DND-41 (cell line): ENCODE data around the gene PRKCA.

ENCODE experiments used
- ATAC-seq: fragments of 200-7000 bp; cut with Tn5 transposase; 3 replicates; pipeline ENCODE4 v1.9.1; 2021; ENCODE audit warnings: low read depth; ENCODE audit not compliant: insufficient read depth
- DNase-seq: peaks from one replicate; pipeline ENCODE4 v3.0.0-alpha.2; 2020
- H2AFZ ChIP-seq: 2 replicates; pipeline ENCODE4 v1.6.0; 2012; ENCODE audit warnings: low read depth, low read length
- H3K27ac ChIP-seq: 2 replicates; pipeline ENCODE4 v1.5.1; 2012; ENCODE audit warnings: low read length, inconsistent platforms
- H3K27me3 ChIP-seq: fragments of 200-600 bp; sonication (generic); 2 replicates; pipeline ENCODE4 v1.6.0; 2012; ENCODE audit warnings: low read length, mild to moderate bottlenecking, inconsistent platforms; ENCODE audit not compliant: insufficient read depth, poor library complexity
- H3K36me3 ChIP-seq: 2 replicates; pipeline ENCODE4 v1.5.1; 2012; ENCODE audit warnings: low read length, inconsistent platforms; ENCODE audit not compliant: insufficient read depth
- H3K4me1 ChIP-seq: 2 replicates; pipeline ENCODE4 v1.5.1; 2012; ENCODE audit warnings: mild to moderate bottlenecking, low read length; ENCODE audit not compliant: insufficient read depth
- H3K4me2 ChIP-seq: 2 replicates; pipeline ENCODE4 v1.6.0; 2012; ENCODE audit warnings: mild to moderate bottlenecking, moderate library complexity, low read length, inconsistent platforms; ENCODE audit not compliant: insufficient read depth
- H3K4me3 ChIP-seq, 2 experiments: fragments of 200-600 bp in 1 of 2; shearing (Covaris generic) in 1 of 2; 2 replicates each; pipeline ENCODE4 v1.5.1; 2012 to 2016; ENCODE audit warnings: inconsistent platforms in 2 of 2, low read length in 2 of 2, mild to moderate bottlenecking in 2 of 2, low read depth in 1 of 2, moderate library complexity in 1 of 2
- H3K79me2 ChIP-seq: 2 replicates; pipeline ENCODE4 v1.6.0; 2012; ENCODE audit warnings: low read length, inconsistent platforms; ENCODE audit not compliant: insufficient read depth
- H3K9ac ChIP-seq: 2 replicates; pipeline ENCODE4 v1.6.0; 2012; ENCODE audit warnings: low read depth, mild to moderate bottlenecking, inconsistent platforms, low read length, moderate library complexity
- H3K9me3 ChIP-seq: 2 replicates; pipeline ENCODE4 v1.5.1; 2012; ENCODE audit warnings: low read length, moderate library complexity, mild to moderate bottlenecking, inconsistent platforms; ENCODE audit not compliant: insufficient read depth, severe bottlenecking
- H4K20me1 ChIP-seq: 2 replicates; pipeline ENCODE4 v1.6.0; 2012; ENCODE audit warnings: low read length; ENCODE audit not compliant: insufficient read depth
- CTCF ChIP-seq: IDR thresholded peaks from 2 replicates; pipeline ENCODE4 v1.5.1; 2012; ENCODE audit warnings: borderline replicate concordance, low read length, moderate library complexity, mild to moderate bottlenecking; ENCODE audit not compliant: poor library complexity, severe bottlenecking; ENCODE audit errors: extremely low read depth
- EZH2 ChIP-seq: IDR thresholded peaks from 3 replicates; pipeline ENCODE4 v1.6.1; 2012; ENCODE audit warnings: borderline replicate concordance, low read depth, mild to moderate bottlenecking, moderate library complexity, low read length, inconsistent platforms; ENCODE audit not compliant: severe bottlenecking

The PRKCA gene

GRCh38 chr17:66569572-66569971 lies 267.2 kb downstream of the PRKCA start:
- no peak overlapping the region for H3K4me2 ChIP-seq
- H3K4me3 ChIP-seq: no peak overlapping the region
- H2AFZ ChIP-seq: no peak overlapping the region
- DNase-seq (no peak), ATAC-seq (no peak)
- TF ChIP-seq EZH2 (no peak), CTCF (no peak)
- no peak overlapping the region for H3K9ac ChIP-seq
- no peaks in the 10 kb centered on the region for H3K27me3 ChIP-seq
- H3K27ac ChIP-seq: no peak overlapping the region
- peaks cover 22% of the 10 kb centered on the region for H3K4me1 ChIP-seq
- H3K36me3 ChIP-seq: no peaks in the 10 kb centered on the region; the same call in 1 of the 2 replicates
- no peaks in the 10 kb centered on the region; the same call in 1 of the 2 replicates for H4K20me1 ChIP-seq
- 0 out of 2 replicates have a peak, but pooled peaks cover 3% of the 10 kb centered on the region for H3K79me2 ChIP-seq
- H3K9me3 ChIP-seq: no peaks in the 10 kb centered on the region

- H3K27me3 ChIP-seq: no peaks in the 10 kb centered on the region
- TF ChIP-seq CTCF (no peak), EZH2 (no peak)
- no peaks in the 10 kb centered on the region; the same call in 1 of the 2 replicates for H4K20me1 ChIP-seq
- H2AFZ ChIP-seq: no peak overlapping the region
- no peak overlapping the region for H3K9ac ChIP-seq
- H3K4me3 ChIP-seq: no peak overlapping the region
- H3K4me1 ChIP-seq: peaks cover 22% of the 10 kb centered on the region
- H3K9me3 ChIP-seq: no peaks in the 10 kb centered on the region
- H3K79me2 ChIP-seq: 0 out of 2 replicates have a peak, but pooled peaks cover 3% of the 10 kb centered on the region
- no peak overlapping the region for H3K27ac ChIP-seq
- no peak overlapping the region for H3K4me2 ChIP-seq
- no peaks in the 10 kb centered on the region; the same call in 1 of the 2 replicates for H3K36me3 ChIP-seq
- DNase-seq (no peak), ATAC-seq (no peak)
Observed at GRCh38 chr17:66570447-66571195, 268.2 kb downstream of the PRKCA start.

GRCh38 chr17:66571745-66572144 lies 269.3 kb downstream of the PRKCA start:
- Histone ChIP-seq H3K27me3 (no peaks in the 10 kb centered on the region), H3K79me2 (0 out of 2 replicates have a peak, but pooled peaks cover 3% of the 10 kb centered on the region), H3K36me3 (no peaks in the 10 kb centered on the region; the same call in 1 of the 2 replicates), H3K4me3 (no peak overlapping the region), H3K4me1 (peaks cover 17% of the 10 kb centered on the region), H3K4me2 (no peak overlapping the region), H3K9me3 (no peaks in the 10 kb centered on the region), H3K9ac (no peak overlapping the region), H2AFZ (no peak overlapping the region), H4K20me1 (no peaks in the 10 kb centered on the region; the same call in 1 of the 2 replicates), H3K27ac (no peak overlapping the region)
- ATAC-seq (no peak), DNase-seq (no peak)
- TF ChIP-seq CTCF: no peak
